GM23248 (cell line): ENCODE measurements around the gene PSMC3IP. TPM values are rescaled to one million over a fixed set of nuclear protein-coding genes. Genes with fewer than 3 reads are reported as not detected.
"Not testable (repeated sequence)": the region's sequence is repeated elsewhere in the genome, so short reads cannot be mapped to it uniquely, and the experiment has no call there.

Experiments
- DNase-seq: peaks from one replicate; pipeline ENCODE4 v3.0.0-alpha.2; 2015
- H2AFZ ChIP-seq: fragments of 200-600 bp; sonication (generic); 2 replicates; pipeline ENCODE4 v1.6.1; 2016; ENCODE audit warnings: antibody characterized with exemption
- H3F3A ChIP-seq: fragments of 200-600 bp; sonication (generic); 2 replicates; pipeline ENCODE4 v1.6.1; 2016; ENCODE audit warnings: mild to moderate bottlenecking, antibody characterized with exemption, mixed run types; ENCODE audit not compliant: insufficient read depth
- H3K27ac ChIP-seq: fragments of 200-600 bp; sonication (generic); 2 replicates; pipeline ENCODE4 v1.5.1; 2016; ENCODE audit warnings: mild to moderate bottlenecking
- H3K27me3 ChIP-seq: fragments of 200-600 bp; sonication (generic); replicated peaks from 2 replicates; pipeline ENCODE4 v1.6.1; 2016; ENCODE audit warnings: mild to moderate bottlenecking; ENCODE audit not compliant: insufficient read depth
- H3K36me3 ChIP-seq: fragments of 200-600 bp; sonication (generic); 2 replicates; pipeline ENCODE4 v1.6.1; 2016; ENCODE audit warnings: low read depth, mild to moderate bottlenecking
- H3K4me1 ChIP-seq: fragments of 200-600 bp; sonication (generic); 2 replicates; pipeline ENCODE4 v1.6.1; 2016; ENCODE audit warnings: mild to moderate bottlenecking; ENCODE audit not compliant: insufficient read depth
- H3K4me2 ChIP-seq: fragments of 200-600 bp; sonication (generic); one replicate; pipeline ENCODE4 v1.6.1; 2016; ENCODE audit warnings: mild to moderate bottlenecking; ENCODE audit not compliant: unreplicated experiment
- H3K4me3 ChIP-seq: fragments of 200-600 bp; sonication (generic); 2 replicates; pipeline ENCODE4 v1.5.1; 2016; ENCODE audit warnings: mild to moderate bottlenecking
- H3K79me2 ChIP-seq: fragments of 200-600 bp; sonication (generic); 2 replicates; pipeline ENCODE4 v1.6.1; 2016; ENCODE audit warnings: mild to moderate bottlenecking; ENCODE audit not compliant: insufficient read depth
- H3K9ac ChIP-seq: fragments of 200-600 bp; sonication (generic); 2 replicates; pipeline ENCODE4 v1.6.1; 2016; ENCODE audit warnings: mild to moderate bottlenecking
- H3K9me2 ChIP-seq: fragments of 200-600 bp; sonication (generic); 2 replicates; pipeline ENCODE4 v1.6.1; 2016; ENCODE audit warnings: mixed run types, mild to moderate bottlenecking, moderate library complexity; ENCODE audit not compliant: insufficient read depth
- H3K9me3 ChIP-seq: fragments of 200-600 bp; sonication (generic); one replicate; pipeline ENCODE4 v1.6.1; 2017; ENCODE audit warnings: low read depth
- H4K20me1 ChIP-seq: fragments of 200-600 bp; sonication (generic); 2 replicates; pipeline ENCODE4 v1.6.0; 2016; ENCODE audit not compliant: insufficient read depth
- EZH2 ChIP-seq: fragments of 200-600 bp; sonication (generic); IDR thresholded peaks from 2 replicates; pipeline ENCODE4 v1.6.1; 2018; ENCODE audit warnings: antibody characterized with exemption, mild to moderate bottlenecking; ENCODE audit not compliant: insufficient read depth, poor library complexity, severe bottlenecking
- EZH2phosphoT487 ChIP-seq: fragments of 200-600 bp; sonication (generic); IDR thresholded peaks from 2 replicates; pipeline ENCODE4 v1.6.1; 2018; ENCODE audit warnings: antibody characterized with exemption, moderate library complexity, mild to moderate bottlenecking, low read depth; ENCODE audit not compliant: insufficient read depth
- WGBS, 2 experiments: methylation state at CpG; one replicate each; pipeline ENCODE4 v1.1.6; 2015 to 2017; ENCODE audit warnings: low lambda C conversion rate in 2 of 2, low coverage in 1 of 2; ENCODE audit errors: missing lambda C conversion rate in 2 of 2; 5-methylcytosine and 5-hydroxymethylcytosine counted together
- in situ Hi-C: fragments of 300-500 bp; cut with MboI; formaldehyde crosslinking; loops from 2 replicates; pipeline ENCODE4 v1.15.0; 2020
- polyA plus RNA-seq: library from polyadenylated mRNA; unstranded; fragments of >200 nt; fragmentation: Nextera tagmentation; extraction: Ambion mirVana; gene quantifications from 2 replicates; pipeline ENCODE4 v1.2.1, GENCODE V29; 2016
- total RNA-seq: library from RNA; depleted of rRNA; stranded (reverse); fragments of >200 nt; shearing (Covaris generic); gene quantifications from 2 replicates; pipeline ENCODE4 v1.2.3, GENCODE V29; 2014

PSMC3IP gene
- total and polyA plus RNA-seq, 2 experiments from 2014 or later: 8.9 to 12.0 TPM

- Histone ChIP-seq H3K36me3 (no peaks in the 10 kb centered on the region; the same call in 1 of the 2 replicates), H3F3A (0 out of 2 replicates have a peak, but pooled peaks cover 15% of the 10 kb centered on the region), H3K27ac (no peak overlapping the region), H3K27me3 (no peaks in the 10 kb centered on the region), H3K4me3 (no peak overlapping the region), H3K9me2 (no peaks in the 10 kb centered on the region), H3K79me2 (no peaks in the 10 kb centered on the region), H4K20me1 (no peaks in the 10 kb centered on the region), H3K4me2 (no peak overlapping the region), H3K4me1 (no peaks in the 10 kb centered on the region), H3K9ac (no peak overlapping the region), H2AFZ (no peak overlapping the region), H3K9me3 (no peaks in the 10 kb centered on the region)
- in situ Hi-C loops: no loop called here
- TF ChIP-seq EZH2phosphoT487: no peak
- no peak for TF ChIP-seq EZH2
- DNase-seq: no peak
- WGBS, 2 experiments: 82 to 87% methylated on average over 8 of the region's 8 CpGs
These were observed 32.6 kb downstream of the PSMC3IP start for GRCh38 chr17:42544874-42545283.

GRCh38 chr17:42543190-42544079 is 34.1 kb downstream of the PSMC3IP start:
- in situ Hi-C loops: no loop called here
- no peak overlapping the region for H3K9ac ChIP-seq
- TF ChIP-seq EZH2: no peak
- TF ChIP-seq EZH2phosphoT487: no peak
- no peaks in the 10 kb centered on the region for H3K9me2 ChIP-seq
- no peaks in the 10 kb centered on the region for H3K27me3 ChIP-seq
- no peaks in the 10 kb centered on the region for H3K79me2 ChIP-seq
- H3K4me1 ChIP-seq: no peaks in the 10 kb centered on the region
- H3K4me2 ChIP-seq: no peak overlapping the region
- H3K4me3 ChIP-seq: no peak overlapping the region
- no peaks in the 10 kb centered on the region for H3K9me3 ChIP-seq
- 0 out of 2 replicates have a peak, but pooled peaks cover 15% of the 10 kb centered on the region for H3F3A ChIP-seq
- no peak for DNase-seq
- H3K36me3 ChIP-seq: peaks cover 5% of the 10 kb centered on the region; the same call in 1 of the 2 replicates
- WGBS, 2 experiments: 83 to 87% methylated on average over 32 to 38 of the region's 39 CpGs
- no peak overlapping the region for H3K27ac ChIP-seq
- no peak overlapping the region for H2AFZ ChIP-seq
- H4K20me1 ChIP-seq: no peaks in the 10 kb centered on the region

GRCh38 chr17:42541041-42541833 is 36.3 kb downstream of the PSMC3IP start:
- no peak overlapping the region for H3K9ac ChIP-seq

GRCh38 chr17:42540558-42540957 is 37.0 kb downstream of the PSMC3IP start:
- H3K9me3 ChIP-seq, H3K27me3 ChIP-seq, H3K4me3 ChIP-seq, DNase-seq, H3K4me1 ChIP-seq, H2AFZ ChIP-seq, in situ Hi-C loops, H3K9me2 ChIP-seq, H3K4me2 ChIP-seq, H3K9ac ChIP-seq, H3K36me3 ChIP-seq, H4K20me1 ChIP-seq, H3K27ac ChIP-seq: not testable (repeated sequence)
- Histone ChIP-seq H3F3A (0 out of 2 replicates have a peak, but pooled peaks cover 15% of the 10 kb centered on the region), H3K79me2 (peaks cover 12% of the 10 kb centered on the region; the same call in 1 of the 2 replicates)
- WGBS, 2 experiments: 77 to 98% methylated on average over 3 to 4 of the region's 4 CpGs

More at GRCh38 chr17:42541041-42541833, 36.3 kb downstream of the PSMC3IP start:
- H3K27ac ChIP-seq: no peak overlapping the region
- H4K20me1 ChIP-seq: no peaks in the 10 kb centered on the region
- no peaks in the 10 kb centered on the region for H3K9me3 ChIP-seq
- H3K4me1 ChIP-seq: peaks cover 4% of the 10 kb centered on the region; the same call in 1 of the 2 replicates
- 0 out of 2 replicates have a peak, but pooled peaks cover 15% of the 10 kb centered on the region for H3F3A ChIP-seq
- no peaks in the 10 kb centered on the region for H3K9me2 ChIP-seq
- H3K36me3 ChIP-seq: peaks cover 5% of the 10 kb centered on the region; the same call in 1 of the 2 replicates
- H3K4me2 ChIP-seq: no peak overlapping the region
- in situ Hi-C loops: no loop called here
- DNase-seq: no peak
- no peak for TF ChIP-seq EZH2
- no peak for TF ChIP-seq EZH2phosphoT487
- 84 to 87% methylated on average over 17 of the region's 17 CpGs for WGBS, 2 experiments
- H3K4me3 ChIP-seq: no peak overlapping the region
- H3K79me2 ChIP-seq: peaks cover 12% of the 10 kb centered on the region; the same call in 1 of the 2 replicates
- H3K27me3 ChIP-seq: no peaks in the 10 kb centered on the region
- no peak overlapping the region for H2AFZ ChIP-seq
